H1 (cell line): ENCODE results near the gene DELE1. TPM values are rescaled to one million over a fixed set of nuclear protein-coding genes. Genes with fewer than 3 reads are reported as not detected.

ENCODE experiments used
- CTCF ChIA-PET: fragments of 300-600 bp; sonication (Branson Sonifier 250); formaldehyde crosslinking; loops from one replicate; lab custom pipeline; 2021; ENCODE audit not compliant: partially characterized antibody; lab: Charles Lee
- POLR2A ChIA-PET: fragments of 300-600 bp; sonication (Branson Sonifier 250); formaldehyde crosslinking; loops from one replicate; lab custom pipeline; 2021; ENCODE audit warnings: inconsistent platforms; ENCODE audit not compliant: partially characterized antibody; lab: Charles Lee
- DNase-seq, 2 experiments: peaks; one replicate each; pipeline versions ENCODE4 v3.0.0 to v3.0.0-alpha.2; 2010 to 2022; ENCODE audit warnings: low spot score in 2 of 2, low read depth in 1 of 2, mixed read lengths in 1 of 2
- FAIRE-seq: peaks from 2 replicates; lab custom pipeline; 2011; peaks lifted over from hg19 to GRCh38; lab: Jason Lieb, UNC
- H2AFZ ChIP-seq: 2 replicates; pipeline ENCODE4 v1.8.1; 2012; ENCODE audit warnings: low read length, inconsistent platforms
- H2AK5ac ChIP-seq: 2 replicates; pipeline ENCODE4 v1.6.1; 2013; ENCODE audit warnings: low read depth, low read length
- H2BK120ac ChIP-seq: replicated peaks from 2 replicates; pipeline ENCODE3; 2013; ENCODE audit warnings: low read depth, low read length, inconsistent platforms
- H2BK12ac ChIP-seq: 2 replicates; pipeline ENCODE4 v1.6.1; 2013; ENCODE audit warnings: low read depth, low read length
- H2BK15ac ChIP-seq: 2 replicates; pipeline ENCODE4 v1.6.1; 2013; ENCODE audit warnings: low read length
- H2BK20ac ChIP-seq: 2 replicates; pipeline ENCODE4 v1.6.1; 2013; ENCODE audit warnings: low read length
- H2BK5ac ChIP-seq: 2 replicates; pipeline ENCODE4 v1.6.1; 2013; ENCODE audit warnings: low read depth, low read length
- H3K14ac ChIP-seq: 2 replicates; pipeline ENCODE4 v1.6.1; 2013; ENCODE audit warnings: inconsistent platforms; ENCODE audit not compliant: insufficient read length
- H3K18ac ChIP-seq: 2 replicates; pipeline ENCODE4 v1.6.1; 2013; ENCODE audit warnings: low read length; ENCODE audit errors: extremely low read depth
- H3K23ac ChIP-seq: 2 replicates; pipeline ENCODE4 v1.6.1; 2013; ENCODE audit warnings: inconsistent platforms; ENCODE audit not compliant: insufficient read length
- H3K23me2 ChIP-seq: 2 replicates; pipeline ENCODE4 v1.6.1; 2013; ENCODE audit warnings: low read depth, low read length
- H3K27ac ChIP-seq: 2 replicates; pipeline ENCODE4 v1.6.1; 2011; ENCODE audit warnings: low read depth, low read length, inconsistent platforms
- H3K27me3 ChIP-seq, 4 experiments: replicated peaks in 1 of 4; 1 replicate in 1 of 4; 2 replicates in 3 of 4; pipeline versions ENCODE4 v1.6.1 to v1.8.1; 2011 to 2013; ENCODE audit warnings: low read length in 3 of 4, mild to moderate bottlenecking in 3 of 4, inconsistent platforms in 2 of 4, mixed read lengths in 2 of 4, moderate library complexity in 1 of 4; ENCODE audit not compliant: control insufficient read depth in 3 of 4, insufficient read depth in 3 of 4; ENCODE audit errors: extremely low read depth in 1 of 4
- H3K36me3 ChIP-seq, 4 experiments: 2 replicates each; pipeline versions ENCODE4 v1.6.1 to v1.8.1; 2011 to 2013; ENCODE audit warnings: mild to moderate bottlenecking in 4 of 4, low read length in 3 of 4, moderate library complexity in 2 of 4, control low read depth in 1 of 4, inconsistent platforms in 1 of 4; ENCODE audit not compliant: insufficient read depth in 4 of 4, control insufficient read depth in 2 of 4
- H3K4ac ChIP-seq: replicated peaks from 2 replicates; pipeline ENCODE3; 2013; ENCODE audit warnings: low read length, low read depth, mixed read lengths, inconsistent platforms; ENCODE audit not compliant: insufficient read length
- H3K4me1 ChIP-seq, 4 experiments: replicated peaks in 1 of 4; 1 replicate in 1 of 4; 2 replicates in 3 of 4; pipeline versions ENCODE4 v1.6.1 to v1.8.1; 2011 to 2013; ENCODE audit warnings: low read length in 3 of 4, inconsistent platforms in 2 of 4, mixed read lengths in 1 of 4; ENCODE audit not compliant: insufficient read depth in 4 of 4, control insufficient read depth in 3 of 4
- H3K4me2 ChIP-seq, 2 experiments: 2 replicates each; pipeline versions ENCODE4 v1.6.1 to v1.8.1; 2011 to 2013; ENCODE audit warnings: low read depth in 2 of 2, low read length in 2 of 2, control low read depth in 1 of 2, inconsistent platforms in 1 of 2, mild to moderate bottlenecking in 1 of 2; ENCODE audit not compliant: insufficient read depth in 1 of 2
- H3K4me3 ChIP-seq, 4 experiments: fragments of 200-600, 300-600 bp in 1 of 4; sonication (generic), shearing (Covaris generic), sonication (Bioruptor Twin) in 1 of 4; 2 replicates each; pipeline versions ENCODE4 v1.5.1 to v1.8.1; 2011 to 2016; ENCODE audit warnings: low read length in 4 of 4, low read depth in 3 of 4, control low read depth in 2 of 4, inconsistent platforms in 2 of 4, mild to moderate bottlenecking in 2 of 4, mixed read lengths in 1 of 4, moderate library complexity in 1 of 4; ENCODE audit not compliant: insufficient read depth in 2 of 4; ENCODE audit errors: extremely low read depth in 1 of 4
- H3K56ac ChIP-seq: replicated peaks from 2 replicates; pipeline ENCODE3; 2013; ENCODE audit warnings: low read depth, mild to moderate bottlenecking, mixed read lengths, low read length, inconsistent platforms; ENCODE audit not compliant: insufficient read length
- H3K79me1 ChIP-seq: 2 replicates; pipeline ENCODE4 v1.6.1; 2013; ENCODE audit warnings: low read depth, low read length, control low read depth
- H3K79me2 ChIP-seq, 2 experiments: 2 replicates each; pipeline versions ENCODE4 v1.6.1 to v1.8.1; 2012 to 2013; ENCODE audit warnings: low read length in 2 of 2, mild to moderate bottlenecking in 2 of 2, inconsistent platforms in 1 of 2; ENCODE audit not compliant: insufficient read depth in 2 of 2, control insufficient read depth in 1 of 2
- H3K9ac ChIP-seq, 4 experiments: replicated peaks in 1 of 4; 1 replicate in 1 of 4; 2 replicates in 3 of 4; pipeline versions ENCODE4 v1.6.1 to v1.8.1; 2011 to 2013; ENCODE audit warnings: low read depth in 3 of 4, low read length in 3 of 4, control low read depth in 2 of 4, mild to moderate bottlenecking in 2 of 4, moderate library complexity in 2 of 4, inconsistent platforms in 1 of 4; ENCODE audit errors: extremely low read depth in 1 of 4
- H3K9me3 ChIP-seq, 2 experiments: 2 replicates each; pipeline versions ENCODE4 v1.6.1 to v1.8.1; 2012 to 2013; ENCODE audit warnings: mild to moderate bottlenecking in 2 of 2, moderate library complexity in 2 of 2, control low read depth in 1 of 2, inconsistent platforms in 1 of 2, low read depth in 1 of 2, low read length in 1 of 2, mixed read lengths in 1 of 2; ENCODE audit not compliant: insufficient read depth in 2 of 2
- H4K20me1 ChIP-seq, 2 experiments: replicated peaks in 1 of 2; 2 replicates each; pipeline versions ENCODE3 to v1.8.1; 2011 to 2013; ENCODE audit warnings: inconsistent platforms in 2 of 2, low read length in 2 of 2, mild to moderate bottlenecking in 1 of 2; ENCODE audit not compliant: insufficient read depth in 2 of 2, control insufficient read depth in 1 of 2
- H4K5ac ChIP-seq: 2 replicates; pipeline ENCODE4 v1.6.1; 2013; ENCODE audit warnings: low read length, low read depth, mixed read lengths, inconsistent platforms; ENCODE audit not compliant: insufficient read length
- H4K8ac ChIP-seq: 2 replicates; pipeline ENCODE4 v1.8.0; 2013; ENCODE audit warnings: mild to moderate bottlenecking, moderate library complexity, low read length, inconsistent platforms; ENCODE audit not compliant: insufficient read depth; ENCODE audit errors: extremely low read depth
- H4K91ac ChIP-seq: replicated peaks from 2 replicates; pipeline ENCODE3; 2013; ENCODE audit warnings: low read length, mixed read lengths, inconsistent platforms; ENCODE audit not compliant: insufficient read length
- CBX5 ChIP-seq: fragments of 300-800, 300-1000 bp; sonication (generic); IDR thresholded peaks from 2 replicates; pipeline ENCODE4 v1.7.1; 2016; ENCODE audit warnings: antibody characterized with exemption, low read length, low read depth
- CTBP2 ChIP-seq: IDR thresholded peaks from 2 replicates; pipeline ENCODE4 v1.7.0; 2011; ENCODE audit warnings: borderline replicate concordance, mild to moderate bottlenecking, moderate library complexity, mixed read lengths, low read length; ENCODE audit not compliant: insufficient read depth, insufficient read length
- EZH2 ChIP-seq: fragments of 200-600 bp; sonication (generic); IDR thresholded peaks from 2 replicates; pipeline ENCODE4 v1.7.1; 2012; ENCODE audit warnings: low read depth, mild to moderate bottlenecking, moderate library complexity, low read length, inconsistent platforms; ENCODE audit not compliant: severe bottlenecking
- SP1 ChIP-seq: IDR thresholded peaks from 2 replicates; pipeline ENCODE4 v1.6.1; 2011; ENCODE audit warnings: low read depth, low read length
- WGBS, 2 experiments: shearing (Covaris generic) in 1 of 2; methylation state at CpG; one replicate each; pipeline versions ENCODE4 v1.1.6 to v1.1.7; 2013 to 2015; ENCODE audit warnings: low lambda C conversion rate in 2 of 2, mixed read lengths in 2 of 2, inconsistent platforms in 1 of 2, low coverage in 1 of 2, missing lambda C conversion rate in 1 of 2; ENCODE audit not compliant: insufficient replicate concordance in 2 of 2, insufficient coverage in 1 of 2, insufficient read length in 1 of 2; ENCODE audit errors: extremely low coverage in 1 of 2, missing lambda C conversion rate in 1 of 2; 5-methylcytosine and 5-hydroxymethylcytosine counted together
- polyA plus RNA-seq, 7 experiments: library from polyadenylated mRNA; depleted of rRNA in 3 of 7; stranded (reverse) in 5 of 7; unstranded in 2 of 7; fragments of >200 nt in 5 of 7; fragments of 200-250 nt in 2 of 7; gene quantifications; 1 replicate in 5 of 7; 2 replicates in 1 of 7; 4 replicates in 1 of 7; pipeline versions ENCODE4 v1.2.1 to v1.2.3, GENCODE V29; 2011 to 2013; ENCODE audit warnings: missing spikeins in 2 of 7, mixed read lengths in 2 of 7
- total RNA-seq: library from RNA; stranded (reverse); fragmentation: NEBNext Ultra II Directional; extraction: Animal tissue kit (Norgen Biotek cat#: 25700); gene quantifications from 2 replicates; pipeline ENCODE4 v1.2.1, GENCODE V29; 2021
- TF ChIP-seq, protein P1 (sequence below): IDR thresholded peaks from 2 replicates; pipeline ENCODE4 v1.6.1; 2012; ENCODE audit warnings: inconsistent platforms

Gene DELE1
- total and polyA plus RNA-seq, 2 of the 8 experiments (the other 6 are each of a cell fraction or from before 2014, with no cell fraction given): 61.4 to 114 TPM

DNA sequence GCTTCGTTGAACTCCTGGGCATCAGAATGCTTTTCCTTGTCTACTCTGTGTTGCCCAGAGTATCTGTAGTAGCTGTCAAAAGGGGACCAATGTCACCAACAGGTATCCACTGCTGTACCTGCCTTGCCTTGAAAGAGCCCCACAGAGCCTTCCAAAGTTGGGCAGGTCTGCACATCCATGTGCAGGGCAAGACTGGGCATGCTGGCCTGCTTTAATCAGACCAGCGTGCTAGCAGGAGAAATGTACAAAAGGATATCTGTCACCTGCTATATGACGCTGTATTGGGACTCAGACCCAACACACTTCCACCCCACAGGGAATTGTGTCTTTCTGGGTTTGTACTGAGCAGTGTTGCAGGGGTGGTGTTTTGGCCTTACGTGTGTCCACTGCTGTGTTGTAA, 11.9 kb downstream of the DELE1 start:
- H3K4ac ChIP-seq: no peak overlapping the region
- no peak overlapping the region for H2BK120ac ChIP-seq
- DNase-seq (no peak), FAIRE-seq (no peak)
- H2AFZ ChIP-seq: no peak overlapping the region
- H2BK12ac ChIP-seq: no peak overlapping the region
- no peak overlapping the region for H2BK20ac ChIP-seq
- POLR2A ChIA-PET: interaction anchor here (1.5 to 2.5 kb wide), 3 partner anchors 10 to 12 kb away, joined by 4 to 10 read pairs (median 4); partner anchors contain the start of gene DELE1
- TF ChIP-seq EZH2 (no peak), SP1 (no peak), CTBP2 (no peak), CBX5 (no peak)
- TF ChIP-seq, protein P1, sequence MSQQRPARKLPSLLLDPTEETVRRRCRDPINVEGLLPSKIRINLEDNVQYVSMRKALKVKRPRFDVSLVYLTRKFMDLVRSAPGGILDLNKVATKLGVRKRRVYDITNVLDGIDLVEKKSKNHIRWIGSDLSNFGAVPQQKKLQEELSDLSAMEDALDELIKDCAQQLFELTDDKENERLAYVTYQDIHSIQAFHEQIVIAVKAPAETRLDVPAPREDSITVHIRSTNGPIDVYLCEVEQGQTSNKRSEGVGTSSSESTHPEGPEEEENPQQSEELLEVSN: no peak
- TF ChIP-seq, all 59 proteins: peak for 0
- Histone ChIP-seq H3K14ac (no peak overlapping the region), H3K27ac (no peak overlapping the region; the same call in 1 of the 2 replicates), H3K4me3 (no peak overlapping the region), H2BK5ac (no peak overlapping the region), H3K4me1 (no peaks in the 10 kb centered on the region), H3K23ac (no peak overlapping the region), H4K91ac (no peak overlapping the region), H3K9ac (no peak overlapping the region), H3K79me1 (no peaks in the 10 kb centered on the region), H3K9me3 (no peaks in the 10 kb centered on the region), H3K4me2 (no peak overlapping the region), H3K18ac (no peak overlapping the region), H3K56ac (no peak overlapping the region), H3K79me2 (no peaks in the 10 kb centered on the region), H3K27me3 (no peaks in the 10 kb centered on the region), H2BK15ac (no peak overlapping the region), H2AK5ac (no peak overlapping the region), H4K8ac (no peak overlapping the region), H3K23me2 (no peaks in the 10 kb centered on the region), H4K5ac (no peak overlapping the region), H4K20me1 (peaks cover 0 to 5% of the 10 kb centered on the region in 2 experiments), H3K36me3 (peaks cover 20 to 74% (median 66%) of the 10 kb centered on the region in 4 experiments)
- CTCF ChIA-PET: interaction anchor here (1.5 to 20.8 kb wide), 3 partner anchors 13 to 244 kb away, joined by 4 to 324 read pairs (median 6); partner anchors contain the start of gene PCDH12
- 91% methylated on average over 4 of the region's 4 CpGs; no CpG with 5 or more reads in 1 of the 2 experiments for WGBS, 2 experiments
